GM12874 (cell line): ENCODE results near the gene NUDT19.

Experiments
- TF ChIP-seq, protein P1 (sequence below): IDR thresholded peaks from 2 replicates; pipeline ENCODE4 v1.5.1; 2011; ENCODE audit warnings: low read depth, mild to moderate bottlenecking, control low read depth, low read length, moderate library complexity; ENCODE audit not compliant: insufficient read depth

Gene NUDT19

DNA sequence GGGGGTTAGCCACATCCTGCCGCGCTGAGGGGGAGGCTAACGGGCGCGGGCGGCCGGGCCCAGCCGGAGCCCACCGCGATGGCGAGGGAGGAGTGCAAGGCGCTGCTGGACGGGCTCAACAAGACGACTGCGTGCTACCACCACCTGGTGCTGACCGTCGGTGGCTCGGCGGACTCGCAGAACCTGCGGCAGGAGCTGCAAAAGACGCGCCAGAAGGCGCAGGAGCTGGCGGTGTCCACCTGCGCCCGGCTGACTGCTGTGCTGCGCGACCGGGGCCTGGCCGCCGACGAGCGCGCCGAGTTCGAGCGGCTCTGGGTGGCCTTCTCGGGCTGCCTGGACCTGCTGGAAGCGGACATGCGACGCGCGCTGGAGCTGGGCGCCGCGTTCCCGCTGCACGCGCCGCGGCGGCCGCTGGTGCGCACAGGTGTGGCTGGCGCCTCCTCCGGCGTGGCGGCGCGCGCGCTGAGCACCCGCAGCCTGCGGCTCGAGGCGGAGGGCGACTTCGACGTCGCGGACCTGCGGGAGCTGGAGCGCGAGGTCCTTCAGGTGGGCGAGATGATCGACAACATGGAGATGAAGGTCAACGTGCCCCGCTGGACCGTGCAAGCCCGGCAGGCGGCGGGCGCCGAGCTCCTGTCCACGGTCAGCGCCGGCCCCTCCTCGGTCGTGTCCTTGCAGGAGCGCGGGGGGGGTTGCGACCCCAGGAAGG lies 15.3 kb upstream of the NUDT19 start:
- TF ChIP-seq, protein P1, sequence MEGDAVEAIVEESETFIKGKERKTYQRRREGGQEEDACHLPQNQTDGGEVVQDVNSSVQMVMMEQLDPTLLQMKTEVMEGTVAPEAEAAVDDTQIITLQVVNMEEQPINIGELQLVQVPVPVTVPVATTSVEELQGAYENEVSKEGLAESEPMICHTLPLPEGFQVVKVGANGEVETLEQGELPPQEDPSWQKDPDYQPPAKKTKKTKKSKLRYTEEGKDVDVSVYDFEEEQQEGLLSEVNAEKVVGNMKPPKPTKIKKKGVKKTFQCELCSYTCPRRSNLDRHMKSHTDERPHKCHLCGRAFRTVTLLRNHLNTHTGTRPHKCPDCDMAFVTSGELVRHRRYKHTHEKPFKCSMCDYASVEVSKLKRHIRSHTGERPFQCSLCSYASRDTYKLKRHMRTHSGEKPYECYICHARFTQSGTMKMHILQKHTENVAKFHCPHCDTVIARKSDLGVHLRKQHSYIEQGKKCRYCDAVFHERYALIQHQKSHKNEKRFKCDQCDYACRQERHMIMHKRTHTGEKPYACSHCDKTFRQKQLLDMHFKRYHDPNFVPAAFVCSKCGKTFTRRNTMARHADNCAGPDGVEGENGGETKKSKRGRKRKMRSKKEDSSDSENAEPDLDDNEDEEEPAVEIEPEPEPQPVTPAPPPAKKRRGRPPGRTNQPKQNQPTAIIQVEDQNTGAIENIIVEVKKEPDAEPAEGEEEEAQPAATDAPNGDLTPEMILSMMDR: no peak

DNA sequence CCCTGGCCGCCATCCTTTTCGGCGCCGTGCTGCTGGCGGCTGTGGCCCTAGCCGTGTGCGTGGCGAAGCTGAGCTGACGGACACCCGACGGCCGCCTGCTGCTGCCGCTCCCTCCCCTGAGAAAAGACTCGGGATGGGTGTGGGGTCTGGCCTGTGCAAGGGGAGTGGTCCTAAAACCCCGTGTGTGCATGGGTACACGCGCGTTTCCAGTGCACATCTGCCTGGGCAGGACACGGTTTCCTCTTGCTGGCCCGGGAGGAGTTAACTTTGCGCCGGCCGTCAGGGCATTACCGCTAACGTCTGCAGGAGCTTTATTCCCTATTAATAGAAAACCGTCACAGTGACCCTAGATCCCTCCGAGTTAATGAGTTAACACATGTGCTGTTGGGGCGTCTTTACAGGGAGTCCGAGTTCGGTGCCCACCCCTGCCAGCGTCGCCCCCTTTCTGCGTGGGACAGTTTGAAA lies 14.7 kb upstream of the NUDT19 start:
- TF ChIP-seq, protein P1: no peak

DNA sequence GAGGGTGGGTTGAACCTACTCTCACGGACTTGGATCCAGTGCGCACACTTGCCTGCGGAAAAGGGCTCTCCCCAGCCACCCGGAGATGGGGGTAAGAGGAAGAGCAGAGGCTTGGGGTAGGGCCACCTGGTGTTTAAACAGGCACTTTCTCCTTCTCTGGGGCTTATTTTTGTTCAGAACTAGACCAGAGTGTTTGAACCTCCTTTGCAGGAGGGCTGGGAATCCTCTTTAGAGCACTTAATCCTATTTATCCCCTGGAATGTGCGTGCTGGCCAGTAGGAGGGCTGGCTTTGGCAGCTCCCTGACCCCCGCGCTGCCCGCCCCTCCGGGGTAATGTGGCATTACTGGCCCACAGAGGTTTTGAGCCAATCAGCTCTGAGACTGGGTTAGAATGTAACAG lies 14.0 kb upstream of the NUDT19 start:
- TF ChIP-seq, protein P1: no peak

DNA sequence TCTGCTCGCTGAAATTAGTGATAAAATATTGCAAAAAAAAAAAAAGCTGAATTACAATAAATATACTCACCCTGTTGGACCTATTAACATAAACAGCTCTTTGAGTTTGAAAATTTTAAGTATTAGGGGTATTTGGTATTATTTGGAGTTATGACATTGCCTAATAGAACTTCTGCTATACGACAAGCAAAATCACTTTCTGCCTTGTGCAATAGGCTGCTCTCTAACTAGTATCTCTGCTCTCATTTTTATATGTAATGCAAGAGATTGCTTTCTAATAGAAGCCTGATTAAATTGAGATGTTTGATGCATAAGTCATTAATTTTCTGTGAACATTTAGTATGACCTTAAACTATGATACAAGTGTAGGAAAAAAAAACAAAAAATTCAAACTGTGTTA lies 10.6 kb upstream of the NUDT19 start:
- TF ChIP-seq, protein P1: no peak

DNA sequence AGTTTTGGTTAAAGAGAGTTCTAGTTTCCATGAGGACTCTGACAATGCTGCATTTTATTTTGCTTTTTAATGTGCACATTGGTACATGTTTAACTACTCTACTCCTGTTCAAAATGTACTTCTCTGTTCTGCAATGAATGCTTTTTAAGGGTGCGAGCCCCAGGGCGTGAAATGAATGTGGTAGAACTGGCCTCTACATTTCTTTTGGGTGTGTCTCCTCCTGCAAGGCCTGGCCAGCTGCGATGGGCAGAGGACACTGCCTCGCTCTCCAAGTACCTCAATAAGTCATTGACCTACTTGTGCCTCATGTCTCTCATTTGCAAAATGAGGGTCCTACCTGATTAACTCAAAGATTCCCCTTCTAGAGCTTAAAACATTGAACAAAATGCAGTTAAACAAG lies 9.3 kb upstream of the NUDT19 start:
- TF ChIP-seq, protein P1: no peak

DNA sequence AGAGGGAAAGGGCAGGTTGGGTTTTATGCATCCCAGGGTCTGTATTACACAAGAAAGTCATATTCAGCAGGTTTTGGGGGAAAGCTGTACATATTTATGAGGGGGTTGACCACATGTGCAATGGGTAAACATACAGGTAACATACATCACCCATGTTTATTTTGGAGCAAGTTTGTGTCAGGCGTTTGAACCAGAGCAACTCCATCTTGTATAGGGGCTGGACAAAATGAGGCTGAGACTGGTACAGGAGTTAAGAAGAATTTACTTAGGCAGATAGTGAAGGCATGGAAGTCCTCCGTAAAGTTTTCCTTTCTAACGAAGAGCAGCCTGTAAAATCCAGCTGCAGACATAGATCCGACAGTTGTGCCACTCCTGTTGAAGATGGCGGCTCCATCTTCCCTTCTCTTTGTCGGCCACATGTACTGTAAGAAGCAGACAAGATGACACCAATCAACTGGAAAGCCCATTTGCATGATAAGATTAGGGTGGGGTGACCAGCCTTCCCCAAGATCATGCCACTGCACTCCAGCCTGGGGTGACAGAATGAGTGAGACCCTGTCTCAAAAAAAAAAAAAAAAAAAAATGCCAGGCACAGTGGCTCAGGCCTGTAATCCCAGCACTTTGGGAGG lies 4.7 kb upstream of the NUDT19 start:
- TF ChIP-seq, protein P1: no peak

DNA sequence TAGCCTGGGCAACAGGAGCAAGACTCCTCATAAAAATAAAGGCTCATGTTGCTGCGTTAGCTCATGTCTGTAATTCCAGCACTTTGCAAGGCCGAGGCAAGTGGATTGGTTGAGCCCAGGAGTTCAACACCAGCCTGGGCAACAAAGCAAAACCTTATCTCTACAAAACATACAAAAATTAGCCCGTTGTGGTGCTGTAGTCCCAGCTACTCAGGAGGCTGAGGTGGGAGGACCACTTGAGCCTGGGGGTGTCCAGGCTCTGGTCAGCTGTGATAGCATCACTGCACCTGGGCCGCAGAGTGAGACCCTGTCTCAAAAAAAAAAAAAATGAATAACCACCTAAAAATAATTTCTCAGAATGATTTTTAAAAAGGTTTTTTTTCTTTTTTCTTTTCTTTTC lies 3.9 kb upstream of the NUDT19 start:
- TF ChIP-seq, protein P1: no peak
